ENCODE data around the gene TM2D3.
"Not testable (repeated sequence)": the region's sequence is repeated elsewhere in the genome, so short reads cannot be mapped to it uniquely, and the experiment has no call there.

TM2D3 gene

DNA sequence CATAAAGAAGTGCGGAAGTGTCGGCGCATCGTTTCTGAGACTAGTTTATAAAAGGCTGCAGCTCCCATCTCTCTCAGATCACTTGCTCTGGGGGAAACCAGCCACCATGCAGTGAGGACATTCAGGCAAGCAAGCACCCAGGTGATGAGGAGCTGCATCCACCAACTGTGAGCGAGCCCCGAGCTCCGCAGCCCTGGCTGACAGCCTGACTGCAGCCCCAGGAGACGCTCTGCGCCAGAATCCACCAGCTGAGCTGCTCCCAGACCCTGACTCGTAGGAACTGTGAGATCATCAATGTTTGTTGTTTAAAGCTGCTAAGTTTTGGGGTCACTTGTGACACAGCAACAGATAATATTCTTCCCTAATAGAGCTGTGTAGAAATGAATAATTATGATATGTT, 5.0 kb upstream of the TM2D3 start:
- no peak for DNase-seq (ENCODE audit: low spot score)

DNA sequence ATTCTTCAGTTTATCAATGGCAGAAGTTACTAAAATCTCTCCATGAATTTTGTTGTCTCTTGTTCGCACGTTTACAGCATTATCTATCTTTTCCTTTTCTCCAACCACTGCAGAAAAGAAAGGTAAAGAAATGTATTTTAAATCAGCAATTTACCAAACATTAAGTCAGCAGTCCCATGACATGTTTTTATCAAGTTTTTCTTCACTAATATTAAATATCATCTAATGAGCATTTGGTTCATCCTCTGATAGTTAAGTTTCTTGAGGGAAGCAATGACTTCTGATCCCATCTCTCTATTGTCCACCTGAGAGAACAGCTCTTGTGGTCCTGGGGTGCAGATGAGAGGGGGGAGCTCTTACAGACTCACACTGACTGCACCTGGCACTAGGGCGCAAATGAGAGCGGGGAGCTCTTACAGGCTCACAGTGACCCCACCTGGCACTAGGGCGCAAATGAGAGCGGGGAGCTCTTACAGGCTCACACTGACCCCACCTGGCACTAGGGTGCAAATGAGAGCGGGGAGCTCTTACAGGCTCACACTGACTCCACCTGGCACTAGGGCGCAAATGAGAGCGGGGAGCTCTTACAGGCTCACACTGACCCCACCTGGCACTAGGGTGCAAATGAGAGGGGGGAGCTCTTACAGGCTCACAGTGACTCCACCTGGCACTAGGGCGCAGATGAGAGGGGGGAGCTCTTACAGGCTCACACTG, 2.6 kb upstream of the TM2D3 start:
- not testable (repeated sequence) for DNase-seq (ENCODE audit: low spot score)

DNA sequence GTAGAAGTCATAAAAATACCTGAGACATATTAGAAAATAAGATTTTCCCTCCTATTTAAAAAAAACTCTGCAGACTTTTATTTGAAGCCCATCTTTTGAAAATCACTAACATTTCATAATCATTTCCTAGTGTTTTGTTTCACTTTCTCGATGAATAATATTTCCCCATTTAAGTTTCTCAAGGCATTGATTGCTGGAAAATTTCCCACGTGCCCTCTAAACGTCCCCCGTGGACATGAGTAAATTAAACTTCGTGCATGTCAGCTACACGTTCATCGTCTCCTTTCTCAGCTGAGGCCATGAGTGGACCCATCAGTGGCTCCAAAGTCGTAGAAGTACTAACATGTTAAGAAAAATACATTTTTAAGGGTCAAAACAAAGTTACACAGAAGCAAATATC, 2.0 kb upstream of the TM2D3 start:
- DNase-seq (ENCODE audit: low spot score) = no peak

DNA sequence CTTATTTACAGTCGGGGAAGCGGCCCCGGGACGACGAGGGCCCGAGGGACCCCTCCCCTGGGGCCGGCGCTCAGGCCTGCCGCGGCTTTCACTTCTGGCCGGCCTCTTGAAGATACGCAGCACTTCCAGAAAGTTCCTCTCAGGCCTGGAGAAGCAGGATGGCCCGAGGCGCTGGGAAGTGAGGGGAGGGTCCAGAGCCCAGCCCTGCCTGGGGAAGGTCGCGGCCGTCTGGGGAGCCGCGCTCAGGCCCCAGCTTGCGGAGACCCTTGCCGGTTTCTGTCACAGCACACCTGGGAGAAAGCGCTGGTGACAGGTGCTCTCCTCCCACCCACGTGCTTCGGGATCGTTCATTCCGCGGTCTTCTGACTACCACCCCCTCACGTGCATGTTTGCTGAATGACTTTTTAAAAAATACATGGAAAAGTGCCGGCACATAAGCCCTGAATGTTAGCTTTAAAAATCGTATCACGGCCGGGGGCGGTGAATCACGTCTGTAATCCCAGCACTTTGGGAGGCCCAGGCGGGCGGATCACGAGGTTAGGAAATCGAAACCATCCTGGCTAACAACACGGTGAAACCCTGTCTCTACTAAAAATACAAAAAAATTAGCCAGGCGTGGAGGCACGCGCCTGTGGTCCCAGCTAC, 727 bp upstream of the TM2D3 start:
- no peak for DNase-seq (ENCODE audit: low spot score)

DNA sequence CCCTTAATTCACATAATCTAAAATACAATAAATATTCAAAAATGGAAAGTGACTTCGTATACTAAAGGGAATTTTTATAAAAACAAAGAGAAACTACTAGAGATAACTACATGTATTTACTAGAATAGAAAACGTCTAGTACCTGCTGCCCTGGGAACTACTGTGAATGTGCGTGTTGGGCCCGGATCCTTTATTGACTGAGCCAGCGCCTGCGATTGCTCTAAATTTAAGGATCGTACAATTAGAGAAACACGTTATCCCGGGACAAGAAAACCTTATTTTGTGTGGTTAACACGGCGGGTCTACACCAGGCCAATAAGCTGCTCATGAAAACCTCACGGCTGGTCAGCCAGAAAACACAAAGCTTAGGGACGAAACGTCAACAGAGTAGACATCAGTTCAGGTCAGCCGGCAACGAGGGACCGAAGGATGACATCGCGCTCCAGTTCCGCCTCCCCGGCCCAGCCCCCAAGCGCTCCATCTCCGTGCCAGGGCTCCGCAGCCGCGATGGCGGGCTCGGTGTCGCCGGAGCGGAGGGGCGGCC, 555 bp downstream of the TM2D3 start:
- DNase-seq (ENCODE audit: low spot score) = no peak

DNA sequence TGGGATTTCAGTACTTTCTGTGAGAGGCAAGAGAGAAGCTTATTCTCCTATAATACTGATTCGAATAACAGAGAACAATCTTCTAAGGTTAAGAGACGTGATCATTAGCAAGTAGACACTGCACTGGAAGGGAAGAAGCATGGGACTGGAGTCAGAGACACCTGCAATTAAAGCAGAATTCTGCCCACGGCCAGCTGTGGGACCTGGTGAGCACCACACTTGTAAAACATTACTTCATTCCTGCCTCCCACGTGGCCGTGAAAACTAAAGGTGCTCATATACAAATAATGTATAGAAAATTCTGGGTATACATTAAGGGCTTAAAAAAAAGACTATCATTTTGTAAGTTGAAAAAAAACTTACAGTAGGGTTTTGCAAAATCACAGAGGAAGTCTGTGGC, 2.0 kb downstream of the TM2D3 start:
- no peak for DNase-seq (ENCODE audit: low spot score)

DNA sequence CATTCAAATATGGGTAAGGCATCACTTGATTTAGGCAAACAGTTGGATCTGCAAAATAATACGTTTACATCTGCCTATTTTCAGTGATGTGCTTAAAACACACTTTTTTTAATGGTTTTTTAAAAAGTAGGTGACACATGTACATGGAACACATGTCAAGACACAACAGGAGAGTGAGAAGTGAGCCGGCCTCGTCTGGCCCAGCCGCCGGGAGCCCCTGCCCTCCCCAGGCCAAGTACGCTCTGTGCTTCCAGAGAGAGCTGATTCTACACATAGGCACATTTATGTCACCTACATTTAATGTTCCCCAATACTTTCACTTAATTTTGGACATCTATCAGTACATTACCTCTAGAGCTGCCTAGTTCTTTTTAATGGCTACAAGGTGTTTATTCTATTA, 3.8 kb downstream of the TM2D3 start:
- no peak for DNase-seq (ENCODE audit: low spot score)

DNA sequence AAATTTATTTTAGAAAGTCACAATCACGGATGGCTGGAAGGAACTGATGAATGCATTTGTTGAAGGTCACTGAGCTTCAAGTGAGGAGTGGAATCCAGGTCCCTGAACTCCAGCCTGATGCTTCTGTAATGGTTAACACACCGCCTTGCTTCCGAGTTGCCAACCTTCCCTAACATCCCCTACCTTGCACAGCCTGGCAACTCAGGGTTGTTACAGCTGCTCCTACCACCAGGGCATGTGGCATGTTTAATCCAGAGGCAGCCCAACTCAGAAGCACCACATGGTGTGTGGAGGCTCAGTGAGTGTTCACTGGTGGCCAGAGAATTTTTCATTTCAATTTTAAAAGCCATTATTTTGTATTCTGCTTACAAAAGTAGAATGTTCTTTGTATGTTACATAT, 4.9 kb downstream of the TM2D3 start:
- no peak for DNase-seq (ENCODE audit: low spot score)

DNA sequence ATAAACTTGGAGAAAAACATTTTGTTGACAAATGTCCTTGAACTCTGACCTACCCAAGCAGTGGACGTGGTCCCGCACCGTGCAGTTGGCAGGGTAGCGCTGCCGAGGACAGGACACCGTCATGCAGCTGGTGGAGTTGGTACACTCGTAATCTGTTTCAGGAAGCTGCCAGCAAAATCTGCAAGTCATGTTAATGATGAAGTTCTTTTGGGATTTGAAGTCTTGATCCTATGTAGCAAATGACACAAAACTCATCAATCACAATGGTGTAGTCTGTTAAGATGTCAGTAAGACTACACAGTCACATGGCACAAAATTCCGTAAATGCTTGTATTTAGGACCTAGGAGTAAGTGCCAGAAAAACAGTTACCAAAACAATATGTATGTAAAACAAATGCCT, 5.5 kb downstream of the TM2D3 start:
- DNase-seq (ENCODE audit: low spot score) = no peak

DNA sequence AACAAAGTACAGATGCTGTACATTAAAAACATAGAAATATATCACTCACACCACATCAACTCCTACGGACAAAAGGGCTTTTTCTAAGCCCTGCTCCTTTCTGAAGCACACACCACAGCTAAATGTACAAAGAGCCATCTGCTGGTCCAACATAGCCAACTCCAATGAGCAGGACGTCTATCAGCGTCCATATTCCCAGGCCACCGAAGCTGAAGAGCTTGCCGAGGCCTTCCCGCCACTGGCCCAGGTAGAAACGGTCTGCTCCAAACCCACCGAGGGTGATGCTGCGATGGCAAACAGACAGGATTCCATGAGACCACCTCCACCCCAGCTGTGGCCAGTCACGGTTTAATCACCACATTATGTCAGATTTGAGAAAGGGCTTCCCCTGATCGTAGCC, 9.8 kb downstream of the TM2D3 start:
- no peak for DNase-seq (ENCODE audit: low spot score)

DNA sequence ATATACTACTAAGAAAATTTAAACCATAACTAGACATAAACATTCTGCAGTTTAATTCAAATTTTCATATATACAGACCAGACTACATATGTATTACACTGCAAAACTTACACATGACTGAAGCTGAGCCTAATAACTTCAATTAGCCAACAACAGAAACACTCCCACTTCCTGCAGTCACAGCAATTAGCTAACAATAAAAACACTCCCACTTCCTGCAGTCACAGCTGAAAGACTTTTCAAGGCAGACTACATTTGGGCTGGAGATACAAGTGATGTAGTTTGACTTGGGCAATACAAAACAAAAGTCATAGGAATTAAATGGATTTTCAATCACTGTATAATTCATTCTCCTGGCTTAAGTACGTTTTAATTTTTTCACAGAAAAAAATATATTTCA, 10.3 kb downstream of the TM2D3 start:
- no peak for DNase-seq (ENCODE audit: low spot score)

DNA sequence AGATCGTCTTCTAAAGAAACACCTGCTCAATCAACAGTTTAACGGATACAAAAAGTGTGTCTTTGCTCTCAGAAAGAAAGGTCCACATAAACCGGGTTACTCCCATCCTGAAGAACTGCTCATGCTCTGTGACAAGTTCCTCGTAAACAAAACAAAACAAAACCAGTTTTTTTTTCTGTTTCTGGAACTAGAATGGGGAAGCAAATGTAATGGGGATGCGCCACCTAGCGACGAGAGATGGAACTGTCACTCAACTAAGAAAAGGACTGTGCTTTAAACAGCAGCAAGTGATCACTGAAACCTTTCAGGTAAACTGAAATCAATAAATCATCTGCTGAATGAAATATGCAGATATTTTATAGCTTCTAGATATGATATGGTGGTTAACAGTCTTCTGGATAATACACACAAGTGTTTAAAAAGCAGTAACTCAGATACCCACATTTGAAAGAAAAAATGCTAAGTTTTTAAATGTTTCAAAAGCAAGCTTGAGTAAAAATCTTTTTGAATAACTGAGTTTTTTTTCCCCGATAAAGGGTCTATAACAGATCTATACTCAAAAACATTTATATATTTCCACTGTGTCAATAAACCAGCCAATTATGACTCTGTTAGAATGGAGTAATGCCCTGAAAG, 10.9 kb downstream of the TM2D3 start:
- peak; percentile 26 for DNase-seq (ENCODE audit: low spot score)

DNA sequence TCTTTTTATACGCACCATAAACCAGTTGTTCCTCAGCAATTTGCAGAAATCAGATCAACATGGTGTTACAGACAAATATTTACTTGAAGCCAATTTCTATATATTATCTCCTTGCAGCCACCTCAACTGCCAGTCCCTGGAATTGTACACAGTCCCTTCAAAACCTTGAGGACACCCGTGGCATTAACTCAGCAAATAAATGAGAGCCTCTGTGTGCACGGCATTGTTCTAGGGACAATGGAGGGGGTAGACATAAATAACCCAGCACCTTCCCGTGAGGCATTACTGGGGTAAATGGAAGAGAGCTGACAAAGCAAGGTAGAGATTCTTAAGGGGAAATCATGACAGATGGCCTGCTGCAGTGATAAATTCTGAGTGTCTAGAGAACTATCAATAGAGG, 12.5 kb downstream of the TM2D3 start:
- no peak for DNase-seq (ENCODE audit: low spot score)

DNA sequence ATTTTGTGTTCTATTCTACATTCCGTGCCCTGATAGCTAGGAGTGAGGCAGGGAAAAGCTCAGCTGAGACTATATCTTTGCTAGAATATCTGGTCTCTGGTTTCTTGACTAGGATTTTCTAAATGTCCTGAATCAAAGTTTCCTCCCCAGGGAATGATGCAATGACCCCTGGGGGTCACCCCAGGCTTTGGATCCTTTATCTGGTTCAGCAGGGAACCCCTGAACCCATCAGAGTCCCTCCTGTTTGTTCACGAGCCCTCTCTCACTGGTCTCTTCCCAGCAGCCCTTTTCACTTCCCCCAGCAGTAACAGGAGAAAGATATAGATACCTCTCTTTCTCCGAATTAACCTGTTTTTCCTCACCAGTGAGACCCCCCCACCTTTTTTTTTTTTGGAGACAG, 14.3 kb downstream of the TM2D3 start:
- no peak for DNase-seq (ENCODE audit: low spot score)

DNA sequence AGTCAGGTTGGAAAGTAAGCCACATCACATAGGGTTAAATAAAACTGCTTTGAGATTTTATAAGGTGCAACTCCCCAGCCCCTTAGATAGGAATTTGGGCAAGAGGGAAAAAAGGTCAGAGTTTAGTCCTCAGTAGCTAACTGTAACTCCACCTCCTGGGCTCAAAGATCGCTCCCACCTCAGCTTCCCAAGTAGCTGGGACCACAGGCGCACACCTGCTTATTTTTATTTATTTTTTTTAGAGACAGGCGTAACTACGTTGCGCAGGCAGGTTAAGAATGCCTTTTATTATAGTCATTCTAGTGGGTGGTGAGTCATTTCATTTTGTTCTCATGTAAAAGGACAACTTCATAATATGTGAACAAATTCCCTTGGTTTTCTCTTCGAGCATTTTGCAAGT, 14.7 kb downstream of the TM2D3 start:
- no peak for DNase-seq (ENCODE audit: low spot score)

DNA sequence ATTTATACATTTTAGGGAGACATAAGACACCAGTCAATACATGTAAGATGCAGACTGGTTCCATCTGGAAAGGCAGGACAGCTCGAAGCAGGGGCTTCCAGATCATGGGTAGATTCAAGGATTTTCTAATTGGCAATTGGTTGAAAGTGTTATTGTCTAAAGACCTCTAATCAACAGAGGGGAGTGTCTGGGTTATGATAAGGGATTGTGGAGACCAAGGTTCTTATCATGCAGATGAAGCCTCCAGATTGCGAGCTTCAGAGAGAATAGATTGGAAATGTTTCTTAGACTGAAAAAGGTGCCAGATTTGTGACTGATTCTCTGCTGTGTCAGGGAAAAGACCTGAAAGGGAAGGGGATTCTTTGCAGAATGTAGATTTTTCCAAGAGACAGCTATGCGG, 15.1 kb downstream of the TM2D3 start:
- no peak for DNase-seq (ENCODE audit: low spot score)

DNA sequence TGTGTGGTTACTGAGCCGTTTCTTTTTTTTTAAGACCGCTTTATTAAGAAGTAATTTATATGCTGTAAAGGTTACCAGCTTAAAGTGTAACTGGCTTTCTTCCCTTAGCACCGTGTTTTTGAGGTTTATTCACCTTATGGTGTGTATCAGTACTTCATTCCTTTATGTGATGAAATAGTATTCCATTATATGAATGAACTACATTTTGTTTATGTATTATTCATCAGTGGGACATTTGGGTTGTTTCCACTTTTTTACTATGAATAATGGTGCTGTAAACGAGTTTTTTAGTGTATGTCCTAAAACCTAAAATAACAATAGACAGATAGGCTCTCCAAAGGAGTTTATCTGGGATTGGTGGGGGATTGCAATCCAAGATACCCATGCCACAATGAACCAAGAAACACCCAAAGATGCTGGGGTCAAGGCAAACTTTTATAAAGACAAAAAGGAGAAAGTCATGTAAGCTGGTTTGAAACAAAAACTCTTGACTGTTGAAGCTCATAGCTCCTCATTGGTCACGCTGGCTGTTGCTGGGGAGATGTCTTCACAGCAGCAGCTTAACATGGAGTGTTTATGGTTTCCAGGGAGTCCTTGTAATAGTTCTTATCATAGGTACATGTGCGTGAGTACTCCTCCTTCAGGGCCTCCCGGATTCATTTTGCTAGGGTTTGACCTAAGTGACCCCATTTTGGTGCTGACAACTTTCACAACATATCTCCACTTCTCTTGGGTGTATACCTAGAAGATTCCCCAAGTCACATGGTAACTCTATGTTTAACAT, 16.0 kb downstream of the TM2D3 start:
- DNase-seq (ENCODE audit: low spot score) = no peak

DNA sequence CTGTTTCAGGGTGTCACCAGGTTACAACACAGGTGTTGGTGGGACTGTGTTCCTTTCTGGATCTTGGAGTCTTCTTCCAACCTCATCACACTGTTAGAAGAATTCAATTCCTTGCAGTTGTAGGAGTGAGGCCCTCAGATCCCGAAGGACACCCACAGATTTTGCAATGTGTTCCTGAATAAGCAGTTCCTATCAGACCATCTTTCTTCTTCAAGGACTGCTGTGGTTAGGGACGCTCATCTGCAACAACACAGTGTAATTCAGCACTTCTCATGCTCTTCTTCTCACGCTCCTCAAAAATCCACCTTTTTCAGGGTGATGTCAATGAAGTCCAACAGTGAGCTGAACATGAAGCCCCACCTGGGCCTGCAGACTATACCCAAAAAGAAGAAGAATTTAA, 18.8 kb downstream of the TM2D3 start:
- DNase-seq (ENCODE audit: low spot score) = no peak

DNA sequence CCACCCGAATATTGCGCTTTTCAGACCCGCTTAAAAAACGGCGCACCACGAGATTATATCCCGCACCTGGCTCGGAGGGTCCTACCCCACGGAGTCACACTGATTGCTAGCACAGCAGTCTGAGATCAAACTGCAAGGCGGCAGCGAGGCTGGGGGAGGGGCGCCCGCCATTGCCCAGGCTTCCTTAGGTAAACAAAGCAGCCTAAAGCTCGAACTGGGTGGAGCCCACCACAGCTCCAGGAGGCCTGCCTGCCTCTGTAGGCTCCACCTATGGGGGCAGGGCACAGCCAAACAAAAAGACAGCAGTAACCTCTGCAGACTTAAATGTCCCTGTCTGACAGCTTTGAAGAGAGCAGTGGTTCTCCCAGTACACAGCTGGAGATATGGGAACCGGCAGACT, 25.5 kb downstream of the TM2D3 start:
- not testable (repeated sequence) for DNase-seq (ENCODE audit: low spot score)

DNA sequence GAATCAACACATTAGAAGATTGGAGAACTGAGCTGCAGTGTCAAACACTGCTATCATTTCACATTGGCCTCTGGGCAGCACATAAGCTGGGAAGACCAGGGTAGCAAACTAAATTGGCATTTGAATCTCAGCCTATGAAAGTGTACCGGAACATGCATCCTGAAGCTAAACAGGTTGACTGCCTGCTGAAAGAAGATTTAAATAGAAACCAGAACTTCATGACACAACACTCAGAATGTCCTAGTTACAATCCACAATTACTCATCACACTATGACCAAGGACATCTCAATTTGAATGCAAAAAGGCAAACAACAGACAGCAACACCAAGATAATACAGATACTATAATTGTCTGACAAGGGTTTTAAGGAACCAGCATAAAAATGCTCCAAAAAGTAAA, 26.2 kb downstream of the TM2D3 start:
- DNase-seq (ENCODE audit: low spot score) = no peak

DNA sequence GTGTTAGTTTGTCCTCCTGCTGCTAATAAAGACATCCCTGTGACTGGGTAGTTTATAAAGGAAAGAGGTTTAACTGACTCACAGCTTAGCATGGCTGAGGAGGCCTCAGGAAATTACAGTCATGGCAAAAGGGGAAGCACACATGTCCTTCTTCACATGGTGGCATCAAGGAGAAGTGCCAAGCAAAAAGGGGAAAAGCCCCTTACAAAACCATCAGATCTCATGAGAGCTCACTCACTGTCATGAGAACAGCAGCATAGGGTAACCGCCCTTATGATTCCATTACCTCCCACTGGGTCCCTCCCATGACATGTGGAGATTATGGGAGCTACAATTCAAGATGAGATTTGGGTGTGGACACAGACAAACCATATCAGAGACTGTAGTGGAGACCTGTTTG, 27.0 kb downstream of the TM2D3 start:
- DNase-seq (ENCODE audit: low spot score) = no peak

Data from hepatic stellate cell (primary cell).